ENCODE results near the gene BCORL1. TPM values are rescaled to one million over a fixed set of nuclear protein-coding genes. Genes with fewer than 3 reads are reported as not detected.

The BCORL1 gene
- polyA plus RNA-seq, 1 donor from 2014 or later: 1.0 TPM

- Histone ChIP-seq H3F3A (ENCODE audit: insufficient read depth, low read length, poor library complexity, severe bottlenecking) (no peaks in the 10 kb centered on the region), H3K4me3 (ENCODE audit: low read length) (no peak overlapping the region), H3K9ac (ENCODE audit: low read length) (no peak overlapping the region), H3K9me2 (ENCODE audit: insufficient read depth, low read length) (no peaks in the 10 kb centered on the region), H4K20me1 (ENCODE audit: insufficient read depth) (no peaks in the 10 kb centered on the region), H3K9me3 (ENCODE audit: low read length) (no peaks in the 10 kb centered on the region), H2AFZ (ENCODE audit: low read depth, low read length) (no peak overlapping the region), H3K27ac (ENCODE audit: low read length) (no peak overlapping the region), H3K36me3 (ENCODE audit: insufficient read depth, low read length) (no peaks in the 10 kb centered on the region), H3K27me3 (ENCODE audit: insufficient read depth, low read depth, low read length) (no peaks in the 10 kb centered on the region), H3K4me2 (ENCODE audit: low read length) (no peak overlapping the region), H3K79me2 (replicated peaks; ENCODE audit: insufficient read depth, low read length) (no peaks in the 10 kb centered on the region)
- TF ChIP-seq CTCF (IDR thresholded peaks at IDR 0.05; ENCODE audit: poor library complexity, severe bottlenecking) (no peak), POLR2AphosphoS5 (IDR thresholded peaks at IDR 0.05) (no peak), SMC3 (conservative IDR thresholded peaks at IDR 0.05; ENCODE audit: poor library complexity) (no peak), MXI1 (conservative IDR thresholded peaks at IDR 0.05; ENCODE audit: poor library complexity, severe bottlenecking) (no peak), EP300 (conservative IDR thresholded peaks at IDR 0.05; ENCODE audit: poor library complexity, severe bottlenecking) (no peak), RAD21 (conservative IDR thresholded peaks at IDR 0.05) (no peak), REST (IDR thresholded peaks at IDR 0.05; ENCODE audit: borderline replicate concordance) (no peak), EZH2 (IDR thresholded peaks at IDR 0.05; ENCODE audit: borderline replicate concordance, insufficient read depth, low read length, poor library complexity, severe bottlenecking) (no peak), TAF1 (IDR thresholded peaks at IDR 0.05; ENCODE audit: low read depth) (no peak)
Observed at GRCh38 chrX:130095249-130096030, 113.0 kb downstream of the BCORL1 start.

- Histone ChIP-seq H3K4me2 (ENCODE audit: low read length) (no peak overlapping the region), H3K4me3 (ENCODE audit: low read length) (no peak overlapping the region), H3K9ac (ENCODE audit: low read length) (no peak overlapping the region), H3K27me3 (ENCODE audit: insufficient read depth, low read depth, low read length) (no peaks in the 10 kb centered on the region), H3K27ac (ENCODE audit: low read length) (no peak overlapping the region), H3F3A (ENCODE audit: insufficient read depth, low read length, poor library complexity, severe bottlenecking) (no peaks in the 10 kb centered on the region), H3K36me3 (ENCODE audit: insufficient read depth, low read length) (no peaks in the 10 kb centered on the region), H3K9me3 (ENCODE audit: low read length) (no peaks in the 10 kb centered on the region), H4K20me1 (ENCODE audit: insufficient read depth) (no peaks in the 10 kb centered on the region), H2AFZ (ENCODE audit: low read depth, low read length) (no peak overlapping the region), H3K79me2 (replicated peaks; ENCODE audit: insufficient read depth, low read length) (no peaks in the 10 kb centered on the region), H3K9me2 (ENCODE audit: insufficient read depth, low read length) (no peaks in the 10 kb centered on the region)
- TF ChIP-seq RAD21 (conservative IDR thresholded peaks at IDR 0.05): no peak
- TF ChIP-seq SMC3 (conservative IDR thresholded peaks at IDR 0.05; ENCODE audit: poor library complexity): no peak
- TF ChIP-seq TAF1 (IDR thresholded peaks at IDR 0.05; ENCODE audit: low read depth): no peak
Observed at GRCh38 chrX:130097507-130098209, 115.2 kb downstream of the BCORL1 start.

All from neural cell (in vitro differentiated cells).